ENCODE results near the gene SGMS2. TPM values are rescaled to one million over a fixed set of nuclear protein-coding genes. Genes with fewer than 3 reads are reported as not detected.
A peak's percentile ranks its signal among the peaks of the same experiment; 100 is the strongest.

SGMS2 gene
- total and polyA plus RNA-seq, 2 of the 13 experiments (the other 11 are each of a cell fraction or from before 2014, with no cell fraction given), result 1.2 to 1.7 TPM

GRCh38 chr4:107930821-107931774 is 106.4 kb downstream of the SGMS2 start, which contains the start of gene CYP2U1 (continued):
- TF ChIP-seq LRRFIP1 (CRISPR knock-in tag; conservative IDR thresholded peaks at IDR 0.05) (no peak), PTBP1 (IDR thresholded peaks at IDR 0.05; ENCODE audit: low read depth, low read length, poor library complexity, severe bottlenecking) (no peak), RBFOX2 (IDR thresholded peaks at IDR 0.05; ENCODE audit: low read depth, low read length) (peak; percentile 74), CENPT (CRISPR knock-in tag; IDR thresholded peaks at IDR 0.05; ENCODE audit: low read depth) (no peak), SMC3 (IDR thresholded peaks at IDR 0.05; ENCODE audit: low read length) (no peak), ZBTB34 (CRISPR knock-in tag; IDR thresholded peaks at IDR 0.05) (no peak), ZNF550 (CRISPR knock-in tag; IDR thresholded peaks at IDR 0.05; ENCODE audit: borderline replicate concordance) (no peak), ATF3 (CRISPR knock-in tag; IDR thresholded peaks at IDR 0.05) (no peak), CAMTA2 (CRISPR knock-in tag; IDR thresholded peaks at IDR 0.05; ENCODE audit: borderline replicate concordance) (no peak), TBX3 (IDR thresholded peaks at IDR 0.05; ENCODE audit: borderline replicate concordance) (no peak), CC2D1A (CRISPR knock-in tag; IDR thresholded peaks at IDR 0.05) (no peak), PAF1 (CRISPR knock-in tag; IDR thresholded peaks at IDR 0.05) (no peak), TEF (CRISPR knock-in tag; IDR thresholded peaks at IDR 0.05) (no peak), ZNF619 (CRISPR knock-in tag; IDR thresholded peaks at IDR 0.05) (no peak; the same call in 1 of the 2 replicates), HCFC1 (IDR thresholded peaks at IDR 0.05; ENCODE audit: low read depth, low read length) (no peak), ZBTB8A (CRISPR knock-in tag; IDR thresholded peaks at IDR 0.05; ENCODE audit: borderline replicate concordance, low read depth) (no peak)
- TF ChIP-seq, protein P1, sequence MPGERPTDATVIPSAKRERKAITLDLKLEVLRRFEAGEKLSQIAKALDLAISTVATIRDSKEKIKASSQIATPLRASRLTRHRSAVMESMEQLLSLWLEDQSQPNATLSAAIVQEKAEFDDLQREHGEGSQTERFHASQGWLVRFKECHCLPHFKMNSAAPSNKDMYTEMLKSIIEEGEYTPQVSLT (CRISPR knock-in tag; IDR thresholded peaks at IDR 0.05; ENCODE audit: borderline replicate concordance, low read depth), result no peak; the same call in 1 of the 2 replicates
- TF ChIP-seq, protein P2, sequence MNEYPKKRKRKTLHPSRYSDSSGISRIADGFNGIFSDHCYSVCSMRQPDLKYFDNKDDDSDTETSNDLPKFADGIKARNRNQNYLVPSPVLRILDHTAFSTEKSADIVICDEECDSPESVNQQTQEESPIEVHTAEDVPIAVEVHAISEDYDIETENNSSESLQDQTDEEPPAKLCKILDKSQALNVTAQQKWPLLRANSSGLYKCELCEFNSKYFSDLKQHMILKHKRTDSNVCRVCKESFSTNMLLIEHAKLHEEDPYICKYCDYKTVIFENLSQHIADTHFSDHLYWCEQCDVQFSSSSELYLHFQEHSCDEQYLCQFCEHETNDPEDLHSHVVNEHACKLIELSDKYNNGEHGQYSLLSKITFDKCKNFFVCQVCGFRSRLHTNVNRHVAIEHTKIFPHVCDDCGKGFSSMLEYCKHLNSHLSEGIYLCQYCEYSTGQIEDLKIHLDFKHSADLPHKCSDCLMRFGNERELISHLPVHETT (CRISPR knock-in tag; conservative IDR thresholded peaks at IDR 0.05), result no peak
- TF ChIP-seq, protein P3, sequence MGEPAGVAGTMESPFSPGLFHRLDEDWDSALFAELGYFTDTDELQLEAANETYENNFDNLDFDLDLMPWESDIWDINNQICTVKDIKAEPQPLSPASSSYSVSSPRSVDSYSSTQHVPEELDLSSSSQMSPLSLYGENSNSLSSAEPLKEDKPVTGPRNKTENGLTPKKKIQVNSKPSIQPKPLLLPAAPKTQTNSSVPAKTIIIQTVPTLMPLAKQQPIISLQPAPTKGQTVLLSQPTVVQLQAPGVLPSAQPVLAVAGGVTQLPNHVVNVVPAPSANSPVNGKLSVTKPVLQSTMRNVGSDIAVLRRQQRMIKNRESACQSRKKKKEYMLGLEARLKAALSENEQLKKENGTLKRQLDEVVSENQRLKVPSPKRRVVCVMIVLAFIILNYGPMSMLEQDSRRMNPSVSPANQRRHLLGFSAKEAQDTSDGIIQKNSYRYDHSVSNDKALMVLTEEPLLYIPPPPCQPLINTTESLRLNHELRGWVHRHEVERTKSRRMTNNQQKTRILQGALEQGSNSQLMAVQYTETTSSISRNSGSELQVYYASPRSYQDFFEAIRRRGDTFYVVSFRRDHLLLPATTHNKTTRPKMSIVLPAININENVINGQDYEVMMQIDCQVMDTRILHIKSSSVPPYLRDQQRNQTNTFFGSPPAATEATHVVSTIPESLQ (CRISPR knock-in tag; conservative IDR thresholded peaks at IDR 0.05), result no peak
